ENCODE data around the gene SIX5.

The SIX5 gene

GRCh38 chr19:45772912-45773311, 3.9 kb upstream of the SIX5 start:
- Histone ChIP-seq H3K4me1 (peaks cover 8% of the 10 kb centered on the region), H3K36me3 (peaks cover 8% of the 10 kb centered on the region), H3K27me3 (peaks cover 5% of the 10 kb centered on the region), H3K9me3 (no peaks in the 10 kb centered on the region), H3K4me3 (ENCODE audit: low read depth, low read length) (no peak overlapping the region)
- no peak for DNase-seq
- TF ChIP-seq CTCF (IDR thresholded peaks at IDR 0.05; ENCODE audit: low read depth, low read length) = no peak

DNA sequence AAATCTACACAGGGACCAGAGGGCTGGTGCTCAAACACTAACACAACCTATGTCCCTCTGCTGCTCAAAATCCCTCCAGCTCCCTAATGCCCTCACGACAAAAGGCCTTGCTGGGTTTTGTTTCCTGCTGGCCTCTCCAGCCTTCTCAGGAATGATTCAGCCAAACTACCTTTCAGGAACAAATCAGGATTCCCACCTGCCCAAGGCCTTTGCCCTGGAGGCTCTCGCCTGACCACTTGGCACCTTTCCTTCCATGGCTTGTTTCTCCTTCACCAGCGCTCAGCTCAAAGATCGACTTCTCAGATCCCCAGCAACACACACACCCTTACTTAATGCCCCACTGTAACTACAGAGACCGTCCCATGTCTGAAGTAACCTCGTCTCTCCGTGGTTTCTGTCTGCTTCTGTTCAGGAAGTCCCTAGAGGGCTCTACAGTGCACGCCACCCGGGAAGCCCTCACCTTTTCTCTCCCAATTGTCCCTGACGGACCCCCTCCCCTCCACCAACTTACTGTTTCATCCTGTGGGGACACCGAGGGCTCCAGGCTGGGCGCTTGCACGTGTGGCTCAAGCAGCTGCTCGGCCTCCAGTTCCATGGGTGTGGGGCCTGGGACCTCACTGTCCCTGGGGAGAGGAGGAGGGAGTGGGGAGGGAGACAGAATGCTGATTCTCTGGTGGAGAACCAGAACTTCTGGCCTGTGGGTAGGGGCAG, 3.2 kb upstream of the SIX5 start:
- peaks cover 8% of the 10 kb centered on the region for H3K4me1 ChIP-seq
- no peak for TF ChIP-seq CTCF (IDR thresholded peaks at IDR 0.05; ENCODE audit: low read depth, low read length)
- peaks cover 11% of the 10 kb centered on the region for H3K27me3 ChIP-seq

GRCh38 chr19:45771311-45771933, 2.4 kb upstream of the SIX5 start:
- DNase-seq = no peak
- no peaks in the 10 kb centered on the region for H3K9me3 ChIP-seq
- peaks cover 8% of the 10 kb centered on the region for H3K4me1 ChIP-seq
- peaks cover 20% of the 10 kb centered on the region for H3K27me3 ChIP-seq
- H3K36me3 ChIP-seq = no peaks in the 10 kb centered on the region
- no peak overlapping the region; the same call in 1 of the 2 replicates for H3K4me3 ChIP-seq (ENCODE audit: low read depth, low read length)
- TF ChIP-seq CTCF (IDR thresholded peaks at IDR 0.05; ENCODE audit: low read depth, low read length) = no peak

More for the DNA sequence above, 3.2 kb upstream of the SIX5 start:
- DNase-seq = no peak
- no peak overlapping the region for H3K4me3 ChIP-seq (ENCODE audit: low read depth, low read length)
- peaks cover 4% of the 10 kb centered on the region for H3K36me3 ChIP-seq
- H3K9me3 ChIP-seq = no peaks in the 10 kb centered on the region

DNA sequence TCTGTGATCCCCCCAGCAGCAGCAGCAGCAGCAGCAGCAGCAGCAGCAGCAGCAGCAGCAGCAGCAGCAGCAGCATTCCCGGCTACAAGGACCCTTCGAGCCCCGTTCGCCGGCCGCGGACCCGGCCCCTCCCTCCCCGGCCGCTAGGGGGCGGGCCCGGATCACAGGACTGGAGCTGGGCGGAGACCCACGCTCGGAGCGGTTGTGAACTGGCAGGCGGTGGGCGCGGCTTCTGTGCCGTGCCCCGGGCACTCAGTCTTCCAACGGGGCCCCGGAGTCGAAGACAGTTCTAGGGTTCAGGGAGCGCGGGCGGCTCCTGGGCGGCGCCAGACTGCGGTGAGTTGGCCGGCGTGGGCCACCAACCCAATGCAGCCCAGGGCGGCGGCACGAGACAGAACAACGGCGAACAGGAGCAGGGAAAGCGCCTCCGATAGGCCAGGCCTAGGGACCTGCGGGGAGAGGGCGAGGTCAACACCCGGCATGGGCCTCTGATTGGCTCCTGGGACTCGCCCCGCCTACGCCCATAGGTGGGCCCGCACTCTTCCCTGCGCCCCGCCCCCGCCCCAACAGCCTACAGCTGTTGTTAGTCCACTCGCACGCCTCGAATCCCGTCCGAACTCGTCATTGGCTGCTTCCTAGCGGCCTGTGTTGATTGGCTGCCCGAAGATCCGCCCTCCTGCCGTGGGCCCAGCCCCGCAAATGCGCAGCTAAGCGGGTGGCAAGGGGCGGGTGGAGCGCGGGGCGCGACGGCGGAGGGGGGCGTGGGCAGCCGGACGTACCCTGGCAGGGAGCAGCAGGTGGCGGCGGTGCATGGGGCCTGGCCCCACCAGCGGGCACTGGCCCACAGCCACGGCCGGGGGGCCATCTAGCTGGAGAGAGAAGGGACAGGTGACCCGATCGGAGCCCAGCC, 1.4 kb upstream of the SIX5 start:
- H3K9me3 ChIP-seq = no peaks in the 10 kb centered on the region
- DNase-seq = peak; percentile 99
- H3K4me3 ChIP-seq (ENCODE audit: low read depth, low read length) = peak overlapping the region; percentile 66
- no peaks in the 10 kb centered on the region for H3K36me3 ChIP-seq
- H3K27me3 ChIP-seq = peaks cover 22% of the 10 kb centered on the region
- peaks cover 8% of the 10 kb centered on the region for H3K4me1 ChIP-seq
- peak; percentile 80 for TF ChIP-seq CTCF (IDR thresholded peaks at IDR 0.05; ENCODE audit: low read depth, low read length)

GRCh38 chr19:45769821-45770191, 754 bp upstream of the SIX5 start:
- peaks cover 22% of the 10 kb centered on the region for H3K27me3 ChIP-seq
- peaks cover 8% of the 10 kb centered on the region for H3K4me1 ChIP-seq
- no peaks in the 10 kb centered on the region for H3K9me3 ChIP-seq
- H3K4me3 ChIP-seq (ENCODE audit: low read depth, low read length) = peak overlapping the region; percentile 66
- TF ChIP-seq CTCF (IDR thresholded peaks at IDR 0.05; ENCODE audit: low read depth, low read length) = no peak
- DNase-seq = no peak
- no peaks in the 10 kb centered on the region for H3K36me3 ChIP-seq

Measured in BE2C (cell line).